ENCODE results near the gene PLET1. TPM values are rescaled to one million over a fixed set of nuclear protein-coding genes. Genes with fewer than 3 reads are reported as not detected.

PLET1 gene
- total RNA-seq, 1 experiment from 2014 or later: not detected

GRCh38 chr11:112298535-112298934, 37.9 kb upstream of the PLET1 start:
- H3K27ac Mint-ChIP-seq: no peak overlapping the region
- Histone ChIP-seq H3K18ac (ENCODE audit: insufficient read length, low read depth, low read length) (no peak overlapping the region), H4K5ac (ENCODE audit: insufficient read length, low read depth, low read length) (no peak overlapping the region), H3K79me2 (ENCODE audit: insufficient read depth, low read length) (no peaks in the 10 kb centered on the region), H3K9ac (ENCODE audit: extremely low read depth, insufficient read length, low read length) (no peak overlapping the region), H2AK5ac (ENCODE audit: insufficient read length, low read length) (no peak overlapping the region), H3K27ac (ENCODE audit: insufficient read length, low read depth, low read length) (no peak overlapping the region), H2BK5ac (ENCODE audit: insufficient read length, low read length) (no peak overlapping the region), H2BK12ac (ENCODE audit: insufficient read length, low read depth, low read length) (no peak overlapping the region), H2BK20ac (ENCODE audit: low read depth, low read length, poor library complexity, severe bottlenecking) (no peak overlapping the region), H3K4me1 (ENCODE audit: insufficient read depth, low read length) (no peaks in the 10 kb centered on the region; the same call in 1 of the 2 replicates), H3K4ac (ENCODE audit: low read depth, low read length) (no peak overlapping the region; the same call in 1 of the 2 replicates), H4K91ac (ENCODE audit: insufficient read length, low read depth, low read length) (no peak overlapping the region), H3K27me3 (ENCODE audit: insufficient read depth, low read length) (no peaks in the 10 kb centered on the region), H3K14ac (ENCODE audit: insufficient read depth, low read length) (peak overlapping the region; percentile 47; the same call in 1 of the 2 replicates), H4K8ac (replicated peaks; ENCODE audit: insufficient read length, low read depth, low read length) (no peak overlapping the region), H3T11ph (ENCODE audit: low read length) (no peak overlapping the region), H2BK120ac (ENCODE audit: low read depth, low read length, poor library complexity, severe bottlenecking) (no peak overlapping the region), H2AFZ (ENCODE audit: low read length) (no peak overlapping the region), H3K23me2 (ENCODE audit: insufficient read length, low read depth, low read length, poor library complexity, severe bottlenecking) (no peaks in the 10 kb centered on the region), H3K79me1 (ENCODE audit: insufficient read depth, low read depth, low read length, poor library complexity, severe bottlenecking) (no peaks in the 10 kb centered on the region), H3K9me3 (ENCODE audit: control insufficient read depth, low read depth, low read length) (no peaks in the 10 kb centered on the region), H3K4me2 (ENCODE audit: insufficient read depth, insufficient read length, low read length) (no peak overlapping the region), H3K56ac (ENCODE audit: insufficient read length, low read depth, low read length) (no peak overlapping the region), H3K23ac (ENCODE audit: insufficient read length, low read depth, low read length) (no peak overlapping the region), H2BK15ac (ENCODE audit: low read depth, low read length) (no peak overlapping the region), H4K20me1 (ENCODE audit: control insufficient read depth, insufficient read depth, insufficient read length) (no peaks in the 10 kb centered on the region)
- DNase-seq: no peak
- no peaks in the 10 kb centered on the region; the same call in none of the 2 replicates for H3K27me3 Mint-ChIP-seq (ENCODE audit: low read depth)
- TF ChIP-seq CTCF (conservative IDR thresholded peaks at IDR 0.05): no peak
- WGBS (ENCODE audit: extremely low coverage, insufficient read length, low lambda C conversion rate): no CpG with 5 or more reads among the region's 9 CpGs
- H3K4me1 Mint-ChIP-seq: peaks cover 32 to 37% of the 10 kb centered on the region in 2 experiments
- H3K36me3 Mint-ChIP-seq (ENCODE audit: insufficient read depth in 1 of 3, low read depth in 3 of 3): no peaks in the 10 kb centered on the region
- H3K4me3 Mint-ChIP-seq: no peak overlapping the region
- no peaks in the 10 kb centered on the region for H3K9me3 Mint-ChIP-seq
